Fibroblast of mammary gland (primary cell): ENCODE data around the gene VAV1.

Experiments
- DNase-seq: peaks from one replicate; pipeline ENCODE4 v3.0.0-alpha.2; 2010; ENCODE audit warnings: low read depth
- H3K4me3 ChIP-seq: 2 replicates; pipeline ENCODE4 v1.5.1; 2011; ENCODE audit warnings: low read depth, mild to moderate bottlenecking, low read length, moderate library complexity; ENCODE audit not compliant: control insufficient read depth
- CTCF ChIP-seq: conservative IDR thresholded peaks from 2 replicates; pipeline ENCODE4 v1.5.1; 2011; ENCODE audit warnings: low read depth, low read length, inconsistent platforms; ENCODE audit not compliant: control insufficient read depth, insufficient read depth

The VAV1 gene

GRCh38 chr19:6832412-6832811, 59.9 kb downstream of the VAV1 start:
- no peak overlapping the region for H3K4me3 ChIP-seq
- TF ChIP-seq CTCF = no peak

GRCh38 chr19:6833166-6833790, 60.8 kb downstream of the VAV1 start:
- H3K4me3 ChIP-seq = no peak overlapping the region
- no peak for DNase-seq
- TF ChIP-seq CTCF = no peak

More at GRCh38 chr19:6832412-6832811, 59.9 kb downstream of the VAV1 start:
- DNase-seq = no peak

- no peak overlapping the region for H3K4me3 ChIP-seq
- no peak for TF ChIP-seq CTCF
- no peak for DNase-seq
These were observed 61.9 kb downstream of the VAV1 start for GRCh38 chr19:6834433-6834832.

- no peak overlapping the region for H3K4me3 ChIP-seq
- TF ChIP-seq CTCF = no peak
- DNase-seq = no peak
These were observed 63.0 kb downstream of the VAV1 start for GRCh38 chr19:6835501-6835900.

GRCh38 chr19:6837525-6837924, 65.0 kb downstream of the VAV1 start:
- no peak overlapping the region for H3K4me3 ChIP-seq
- TF ChIP-seq CTCF = no peak
- DNase-seq = no peak

GRCh38 chr19:6838062-6838655, 65.7 kb downstream of the VAV1 start:
- no peak overlapping the region for H3K4me3 ChIP-seq
- DNase-seq = no peak
- no peak for TF ChIP-seq CTCF
